NCI-H128 (cell line): ENCODE measurements around the gene DNAJC1.

Experiments
- DNase-seq: peaks from one replicate; lab custom pipeline; 2025; ENCODE audit not compliant: unreplicated experiment; lab: John Stamatoyannopoulos, UW

Gene DNAJC1

DNA sequence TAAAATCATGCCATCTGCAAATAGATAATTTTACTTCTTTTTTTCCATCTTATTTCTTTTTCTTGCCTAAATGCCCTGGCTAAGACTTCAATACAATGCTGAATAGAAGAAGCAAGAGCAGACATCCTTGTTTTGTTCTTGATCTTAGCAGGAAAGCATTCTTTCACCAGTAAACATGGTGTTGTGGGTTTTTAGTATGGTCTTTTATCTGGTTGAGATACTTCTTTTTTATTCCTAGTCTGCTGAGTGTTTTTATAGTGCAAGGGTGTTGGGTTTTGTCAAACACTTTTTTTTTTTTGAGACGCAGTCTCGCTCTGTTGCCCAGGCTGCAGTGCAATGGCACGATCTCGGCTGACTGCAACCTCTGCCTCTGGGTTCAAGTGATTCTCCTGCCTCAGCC, 232.3 kb downstream of the DNAJC1 start:
- no peak for DNase-seq

DNA sequence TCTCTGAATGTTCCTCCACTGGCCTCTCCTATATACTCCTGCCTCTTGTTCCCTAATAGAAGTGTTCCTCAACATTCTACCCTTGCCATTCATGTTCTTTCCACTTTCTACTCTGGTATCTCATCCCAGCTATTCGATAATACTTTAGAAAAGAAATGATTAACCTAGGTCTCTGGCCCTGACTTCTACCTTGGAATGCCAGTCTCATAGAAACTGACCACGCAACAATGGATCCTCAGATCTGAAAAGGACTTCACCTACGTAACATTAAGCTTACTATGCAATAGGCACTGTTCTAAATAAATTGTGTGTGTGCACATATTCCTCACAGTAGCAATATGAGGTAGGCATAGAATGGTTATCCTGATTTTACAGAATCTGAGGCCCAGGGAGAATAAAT, 234.5 kb downstream of the DNAJC1 start:
- no peak for DNase-seq

DNA sequence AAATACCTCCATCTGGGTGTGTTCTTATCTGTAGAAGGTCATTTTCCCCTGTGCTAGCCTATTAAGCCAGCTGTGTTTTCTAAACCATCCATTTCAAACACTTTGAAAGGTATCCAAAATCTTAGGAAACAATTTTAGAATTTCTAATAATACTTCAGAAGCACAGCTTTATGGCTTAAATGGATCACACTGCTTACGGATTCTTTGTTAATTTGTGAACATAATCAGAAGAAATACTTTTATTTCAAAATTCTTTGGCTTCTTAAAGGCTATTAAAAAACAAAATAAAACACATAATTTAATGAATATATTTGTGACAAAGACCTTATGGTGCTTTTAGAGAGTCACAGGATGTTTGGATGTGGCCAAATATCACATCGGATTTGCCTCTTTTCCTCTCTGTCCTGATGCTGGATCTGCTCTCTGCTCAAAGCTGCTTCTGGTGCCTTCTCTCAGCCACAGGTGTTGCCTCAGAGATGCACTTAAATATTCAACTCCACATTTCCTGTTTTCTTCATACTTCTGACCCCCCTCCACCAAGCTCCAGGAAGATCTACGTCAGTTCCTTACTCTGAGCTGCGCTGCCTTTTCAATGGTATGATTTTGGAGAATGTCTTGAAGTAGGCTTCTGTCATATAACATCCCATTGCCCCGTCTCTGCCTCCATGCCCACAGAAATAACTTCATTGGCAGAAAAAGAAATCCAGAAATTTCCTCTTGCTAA, 238.9 kb downstream of the DNAJC1 start:
- no peak for DNase-seq

DNA sequence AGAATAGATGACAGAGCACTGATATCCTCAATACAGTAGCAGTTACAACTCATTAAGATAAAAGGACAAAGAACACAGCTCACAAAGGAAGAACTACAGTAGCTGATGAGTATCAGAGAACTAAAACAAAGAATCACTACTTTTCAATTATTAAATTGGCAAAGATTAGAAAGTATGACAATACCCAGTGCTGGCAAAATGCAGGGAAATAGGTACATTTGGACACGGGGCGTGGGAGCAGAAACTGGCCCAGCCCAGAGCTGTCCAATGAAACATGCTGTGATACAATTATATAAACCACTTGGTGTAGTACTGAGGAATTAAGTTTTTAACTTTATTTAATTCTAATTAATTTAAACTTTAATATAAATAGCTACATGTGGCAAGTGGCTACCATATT, 243.2 kb downstream of the DNAJC1 start:
- DNase-seq = no peak

DNA sequence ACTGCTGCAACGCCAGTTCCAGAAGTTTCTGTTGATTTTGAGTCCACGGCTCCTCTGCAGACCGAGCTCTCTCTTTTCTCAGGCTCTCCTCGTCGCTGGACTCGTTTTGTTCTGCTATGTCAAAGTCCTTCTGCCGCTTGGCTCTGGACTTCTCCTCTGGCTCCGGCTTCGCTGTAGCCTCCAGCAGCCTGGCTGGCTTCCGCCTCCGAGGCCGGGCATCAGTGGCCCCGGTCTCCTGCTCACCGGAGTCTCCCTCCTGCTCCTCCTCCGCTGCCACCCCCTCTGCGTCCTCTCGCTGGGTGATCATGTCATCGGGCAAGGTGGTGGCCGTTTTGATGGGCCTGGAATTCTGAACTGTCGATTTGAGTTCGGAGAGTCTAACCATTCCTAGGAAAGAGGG, 244.3 kb downstream of the DNAJC1 start:
- DNase-seq = no peak

DNA sequence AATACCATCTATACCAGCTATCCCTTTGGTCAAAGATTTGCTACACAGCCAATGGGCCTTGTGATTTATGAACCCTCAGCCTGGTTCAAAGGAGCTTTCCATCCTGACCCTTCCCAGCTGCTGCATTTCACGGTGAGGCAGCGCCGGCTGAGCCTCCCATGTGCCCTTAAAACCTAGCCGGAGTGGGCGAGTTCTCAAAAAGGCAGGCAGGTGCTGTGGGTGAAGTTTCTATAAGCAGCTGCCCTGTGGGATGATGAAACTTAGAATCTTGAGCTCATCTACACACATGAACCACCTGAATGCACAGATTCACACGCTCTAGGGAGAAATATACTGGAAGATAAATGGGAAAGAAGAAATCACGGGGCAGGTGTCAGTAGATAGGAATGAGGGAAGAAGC, 244.8 kb downstream of the DNAJC1 start:
- DNase-seq = no peak

DNA sequence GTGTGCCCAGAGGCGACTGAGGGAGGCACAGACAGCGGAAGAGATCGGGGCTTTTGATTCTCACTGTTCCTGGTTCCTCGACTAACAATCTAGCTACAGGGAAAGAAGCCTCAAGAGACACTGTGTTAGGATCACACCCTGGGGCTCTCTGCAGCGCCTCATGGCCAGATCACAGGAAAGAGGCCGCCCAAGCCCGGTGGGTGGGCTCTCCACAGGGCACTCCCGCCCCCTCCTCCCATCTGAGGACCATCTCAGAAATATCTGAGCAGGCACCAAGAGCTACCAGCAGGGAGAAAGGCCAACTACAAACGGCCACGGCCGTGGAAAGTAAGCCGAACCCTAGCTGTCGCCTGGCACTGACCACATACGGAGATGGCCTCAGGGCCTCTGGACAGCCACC, 245.3 kb downstream of the DNAJC1 start:
- no peak for DNase-seq

DNA sequence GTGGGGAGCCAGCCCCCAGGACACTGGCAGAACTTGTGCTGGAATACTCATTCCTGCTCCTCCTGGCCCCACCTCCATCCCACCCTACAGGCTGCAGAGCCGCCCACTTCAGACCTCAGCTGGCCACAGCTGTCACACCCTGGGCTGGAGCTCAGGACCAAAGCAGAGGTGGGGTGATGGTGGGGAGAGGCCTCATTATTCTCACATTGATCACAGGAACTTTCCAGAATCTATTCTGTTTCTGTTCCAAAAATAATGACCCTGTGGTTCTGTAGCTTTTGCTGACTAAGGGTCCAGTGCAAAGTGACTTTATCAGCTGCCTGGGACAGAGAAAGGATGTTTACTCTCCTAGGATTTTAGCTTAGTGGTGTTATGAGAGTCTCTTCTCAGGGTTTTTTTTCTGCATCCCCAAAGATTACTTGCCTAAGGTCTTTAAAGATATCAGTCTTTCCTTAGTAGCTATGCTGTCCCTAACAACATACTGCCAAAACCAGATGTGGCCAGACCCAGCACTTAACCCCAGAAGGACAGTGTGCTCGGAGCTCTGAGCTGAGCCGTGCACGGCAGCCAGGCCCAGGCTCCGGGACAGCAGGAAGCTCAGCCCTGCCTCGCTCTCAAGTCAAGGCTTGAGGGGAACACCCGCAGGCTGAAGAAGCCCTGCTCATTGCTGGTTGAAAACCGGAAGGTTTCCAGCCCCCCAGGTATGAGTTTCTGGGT, 246.2 kb downstream of the DNAJC1 start:
- DNase-seq = no peak

DNA sequence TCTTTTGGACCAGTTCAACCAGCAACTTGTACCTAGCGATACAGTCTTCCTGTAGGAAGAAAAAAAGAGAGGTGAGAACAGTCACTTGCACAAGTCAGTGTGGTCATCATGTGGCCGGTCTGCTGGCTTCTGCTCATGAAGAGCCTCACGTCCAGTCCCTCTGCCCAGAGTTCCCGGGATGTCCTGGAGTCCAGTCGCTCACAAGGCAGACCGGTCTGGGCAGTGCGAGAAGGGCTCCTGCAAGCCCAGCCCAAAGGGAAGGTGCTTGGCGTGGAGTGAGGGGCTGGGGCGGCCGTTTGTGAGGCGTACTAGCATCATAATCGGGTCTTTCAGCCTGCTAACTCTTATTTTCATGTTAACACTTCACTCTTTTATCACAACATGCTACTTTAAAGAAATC, 246.8 kb downstream of the DNAJC1 start:
- DNase-seq = no peak

DNA sequence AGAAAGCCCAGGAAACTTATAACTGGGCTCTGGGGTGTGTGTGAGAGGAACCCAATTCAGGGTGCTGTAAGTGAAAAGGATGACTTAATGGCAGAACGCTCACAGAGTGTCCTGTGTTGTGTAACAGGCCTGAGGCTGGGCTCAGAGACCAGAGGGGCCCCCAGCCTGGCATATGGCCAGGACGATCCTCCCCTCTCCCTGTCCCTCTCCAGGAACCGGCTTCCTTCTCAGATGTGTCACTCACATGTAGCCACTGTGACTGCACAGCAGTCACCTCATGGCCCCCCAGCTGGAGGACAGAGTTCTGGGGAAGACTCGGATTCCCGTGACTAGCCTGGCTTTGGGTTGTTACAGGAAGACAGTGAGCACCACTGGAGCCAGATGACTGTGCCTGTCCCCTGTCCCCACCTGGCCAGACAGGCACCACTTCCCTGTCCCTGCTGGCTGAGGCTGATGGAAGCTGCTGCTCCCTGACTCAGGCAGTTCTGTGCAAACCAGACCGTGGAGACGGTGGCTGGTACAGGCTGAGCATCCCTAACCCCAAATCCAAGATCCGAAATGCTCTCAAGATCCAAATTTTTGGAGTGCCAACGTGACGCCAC, 249.0 kb downstream of the DNAJC1 start:
- DNase-seq = no peak

DNA sequence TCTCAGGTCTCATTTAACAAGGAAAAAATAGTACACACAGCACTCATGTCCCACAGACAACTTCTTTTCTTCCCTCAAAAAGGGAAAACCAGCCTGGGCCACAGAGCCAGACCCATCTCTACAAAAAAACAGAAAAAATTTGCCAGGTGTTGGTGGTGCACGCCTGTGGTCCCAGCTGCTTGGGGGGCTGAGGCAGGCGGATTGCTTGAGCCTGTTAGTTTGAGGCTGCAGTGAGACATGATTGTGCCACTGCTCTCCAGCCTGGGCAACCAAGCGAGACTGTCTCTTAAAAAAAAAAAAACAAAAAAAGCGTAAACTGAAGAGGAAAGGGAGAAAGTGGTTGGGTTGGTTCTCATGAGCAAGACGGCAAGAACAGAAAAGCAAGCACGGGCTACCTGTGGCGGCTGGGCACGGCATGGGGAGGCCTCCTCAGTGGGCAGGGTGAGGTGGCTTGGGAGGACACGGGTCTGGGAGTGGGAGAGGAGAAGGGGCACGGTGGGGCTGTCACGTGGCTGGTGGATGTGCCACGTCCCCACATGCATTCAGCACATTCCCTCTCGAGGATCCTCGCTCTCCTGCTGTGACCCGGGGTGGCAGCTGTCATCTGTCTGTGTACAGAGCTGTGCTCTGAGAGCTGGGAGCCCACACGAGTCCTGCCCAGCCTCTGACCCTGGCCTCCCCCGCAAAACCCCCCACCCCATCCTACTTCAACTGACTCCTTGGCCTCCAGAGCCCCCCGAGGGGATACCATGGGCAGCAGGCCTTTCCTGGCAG, 249.8 kb downstream of the DNAJC1 start:
- no peak for DNase-seq

DNA sequence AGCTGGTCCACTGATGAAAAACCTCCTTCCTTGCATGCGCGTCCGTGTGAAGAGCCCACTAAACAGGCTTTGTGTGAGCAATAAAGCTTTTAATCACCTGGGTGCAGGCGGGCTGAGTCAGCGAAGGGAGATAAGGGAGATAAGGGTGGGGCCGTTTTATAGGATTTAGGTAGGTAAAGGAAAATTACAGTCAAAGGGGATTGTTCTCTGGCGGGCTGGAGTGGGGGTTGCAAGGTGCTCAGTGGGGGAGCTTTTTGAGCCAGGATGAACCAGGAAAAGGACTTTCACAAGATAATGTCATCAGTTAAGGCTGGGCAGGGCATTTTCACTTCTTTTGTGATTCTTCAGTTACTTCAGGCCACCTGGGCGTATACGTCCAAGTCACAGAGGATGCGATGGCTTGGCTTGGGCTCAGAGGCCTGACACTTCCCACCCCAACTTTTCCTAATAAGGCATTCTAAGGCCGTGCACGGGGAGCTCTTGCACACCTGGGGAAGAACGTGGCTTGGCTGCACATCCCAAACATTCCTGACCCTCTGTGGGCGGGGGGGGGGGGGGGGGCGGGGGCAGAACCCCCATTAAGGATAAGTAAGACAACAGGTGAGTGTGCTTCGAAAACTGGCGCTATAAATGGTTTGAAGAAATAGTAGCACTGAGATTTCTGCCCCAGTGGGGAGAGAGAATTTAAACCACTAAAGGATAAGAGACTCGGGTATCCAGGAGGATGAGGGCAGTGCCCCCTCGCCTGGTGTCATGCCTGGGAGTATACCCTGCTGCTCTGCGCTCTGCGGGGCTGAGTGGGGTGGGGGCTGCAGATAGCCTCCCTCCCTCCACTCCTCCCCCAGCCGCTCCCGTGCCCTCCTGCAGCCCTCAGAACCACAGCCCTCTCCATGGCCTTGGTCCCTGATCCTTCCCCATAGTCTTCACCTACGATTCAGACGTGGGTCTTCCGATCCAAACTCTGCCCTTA, 251.9 kb downstream of the DNAJC1 start:
- DNase-seq = no peak

DNA sequence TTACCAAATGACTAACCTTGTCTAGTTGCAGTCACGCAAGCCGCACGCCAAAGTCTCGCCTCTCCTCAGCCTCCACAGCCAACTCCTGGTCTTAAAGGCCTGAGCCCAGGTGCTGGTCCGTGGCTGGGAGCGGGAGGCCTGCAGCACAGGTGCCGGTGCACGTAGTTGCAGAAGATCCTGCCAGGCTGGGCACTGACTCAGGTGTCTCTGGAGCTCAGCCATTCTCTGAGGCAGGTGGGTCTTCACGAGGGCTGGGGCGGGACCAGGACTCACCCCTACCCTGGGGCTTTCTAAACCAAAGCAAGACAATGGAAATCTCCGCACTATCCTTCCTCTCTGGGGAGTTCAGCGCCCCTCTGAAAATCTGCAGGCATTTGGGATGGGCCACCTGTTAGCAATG, 253.1 kb downstream of the DNAJC1 start:
- no peak for DNase-seq

DNA sequence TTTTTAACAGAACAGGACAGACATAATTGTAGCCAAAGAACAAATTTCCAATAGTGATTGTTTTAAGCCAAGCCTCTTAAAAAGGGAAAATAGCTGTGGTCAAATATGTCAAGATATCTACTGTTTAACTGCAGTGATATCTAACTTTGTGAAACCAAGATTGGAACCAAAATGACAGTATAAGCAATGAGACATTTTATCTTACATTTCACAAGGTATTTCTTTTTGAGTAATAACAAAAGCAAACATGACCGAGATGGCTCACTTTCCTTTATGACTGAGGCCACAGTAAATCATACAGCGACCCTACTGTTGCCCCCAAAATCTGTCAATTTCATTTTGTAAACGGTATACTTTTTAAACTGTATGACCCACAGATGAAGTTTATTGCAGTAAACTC, 253.7 kb downstream of the DNAJC1 start:
- DNase-seq = no peak

DNA sequence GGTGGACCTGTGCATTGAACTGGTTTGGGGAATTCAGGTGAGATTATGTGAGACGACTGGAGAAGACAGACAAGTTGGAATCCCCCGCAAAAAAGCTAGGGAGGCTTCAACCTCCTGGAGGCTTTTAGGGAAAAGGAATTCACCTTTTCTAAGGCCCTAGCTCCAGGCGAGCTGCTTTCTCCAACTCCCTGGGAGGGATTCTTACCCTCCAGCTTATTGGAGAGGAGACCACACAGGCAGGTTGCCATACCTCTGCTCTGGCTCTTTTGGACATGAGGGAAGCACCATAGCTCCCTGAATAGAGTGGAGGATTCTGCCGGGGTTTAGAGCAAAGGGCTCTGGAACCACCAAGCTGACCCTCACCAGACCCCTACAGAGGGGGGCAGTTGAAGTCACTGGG, 255.7 kb downstream of the DNAJC1 start:
- no peak for DNase-seq

DNA sequence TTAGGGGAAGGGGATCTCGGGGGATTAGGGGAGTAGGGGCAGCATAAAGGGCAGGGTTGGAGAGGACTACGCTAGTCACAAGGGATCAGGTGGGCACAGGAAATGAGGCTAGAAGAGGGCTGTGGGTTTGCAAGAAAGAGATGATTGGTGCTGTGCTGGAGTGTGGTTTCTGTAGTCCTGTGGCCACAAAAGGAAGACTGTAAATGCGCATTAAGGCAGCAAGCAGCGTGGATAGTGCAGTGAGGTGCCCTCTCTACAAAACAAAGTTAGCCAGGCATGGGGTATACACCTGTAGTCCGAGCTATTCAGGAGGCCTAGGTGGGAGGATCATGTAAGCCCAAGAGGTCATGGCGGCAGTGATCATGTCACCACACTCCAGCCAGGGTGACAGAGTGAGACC, 257.4 kb downstream of the DNAJC1 start:
- no peak for DNase-seq

DNA sequence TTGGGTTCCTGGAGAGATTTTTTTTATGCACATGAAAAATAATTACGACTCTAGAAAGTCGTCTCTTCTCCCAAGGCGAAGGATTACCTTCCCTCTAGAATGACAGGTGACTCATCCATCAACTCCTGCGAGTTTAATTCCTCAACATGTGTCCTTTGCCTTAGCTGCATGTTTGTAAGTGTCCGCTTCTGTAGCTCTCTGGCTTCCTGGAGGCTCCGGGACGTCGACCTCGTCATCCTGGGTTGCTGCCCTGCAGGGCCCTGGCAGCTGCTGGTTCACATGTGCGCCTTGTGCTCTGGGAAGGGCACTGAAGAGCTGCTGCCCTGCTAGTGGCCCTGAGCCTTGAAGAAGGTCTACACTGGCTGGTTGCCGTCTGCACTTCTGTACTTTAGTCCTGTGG, 259.3 kb downstream of the DNAJC1 start:
- no peak for DNase-seq

DNA sequence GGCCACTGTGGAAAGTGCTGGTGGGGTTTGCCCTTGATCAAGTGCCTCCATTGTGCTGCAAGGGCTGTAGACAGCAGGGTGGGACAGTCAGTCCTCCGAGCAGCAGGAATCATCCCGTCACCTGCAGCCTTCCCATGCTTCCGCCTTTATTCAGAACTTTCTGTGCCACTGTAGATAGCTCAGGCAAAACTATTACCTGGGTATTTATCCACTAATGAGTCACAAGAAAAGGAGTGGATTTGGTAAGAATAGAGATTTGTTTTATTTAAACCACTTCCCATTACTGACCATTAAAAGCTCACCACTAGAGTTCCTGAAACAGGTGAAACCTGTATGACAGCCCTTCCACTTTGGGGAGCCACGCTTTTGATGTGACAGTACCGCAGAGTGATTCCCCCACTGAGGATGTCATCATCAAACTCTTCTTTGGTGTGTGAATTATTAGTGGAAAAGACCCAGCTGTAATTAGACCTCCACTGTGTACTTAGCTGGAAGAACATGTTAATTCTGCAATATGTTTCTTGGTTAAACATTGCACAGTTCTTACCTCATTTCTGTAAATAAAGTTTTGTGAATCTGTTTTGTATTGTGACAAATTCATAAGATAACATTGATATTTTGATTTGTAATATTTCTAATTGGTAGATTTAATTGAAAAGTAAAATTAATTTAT, 260.7 kb downstream of the DNAJC1 start:
- DNase-seq = no peak

DNA sequence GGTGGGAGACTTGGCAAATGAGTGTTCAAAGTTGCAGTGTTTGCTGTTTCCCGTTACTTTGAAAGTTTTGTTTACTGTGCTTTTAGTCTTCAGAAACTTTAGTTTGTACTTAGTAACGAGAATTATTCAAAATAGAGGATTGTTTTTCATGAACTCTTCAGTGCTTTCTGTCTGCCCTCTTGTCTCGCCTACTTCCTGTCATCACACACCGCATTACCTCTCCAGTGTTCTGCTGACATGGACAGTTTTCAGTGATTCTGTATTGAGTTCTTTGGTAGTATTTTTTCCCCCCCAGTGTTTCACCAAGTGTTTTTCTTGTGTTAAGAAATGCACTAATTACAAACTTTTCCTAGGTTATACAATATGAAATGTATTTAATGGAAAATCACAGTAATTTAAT, 262.5 kb downstream of the DNAJC1 start:
- no peak for DNase-seq

DNA sequence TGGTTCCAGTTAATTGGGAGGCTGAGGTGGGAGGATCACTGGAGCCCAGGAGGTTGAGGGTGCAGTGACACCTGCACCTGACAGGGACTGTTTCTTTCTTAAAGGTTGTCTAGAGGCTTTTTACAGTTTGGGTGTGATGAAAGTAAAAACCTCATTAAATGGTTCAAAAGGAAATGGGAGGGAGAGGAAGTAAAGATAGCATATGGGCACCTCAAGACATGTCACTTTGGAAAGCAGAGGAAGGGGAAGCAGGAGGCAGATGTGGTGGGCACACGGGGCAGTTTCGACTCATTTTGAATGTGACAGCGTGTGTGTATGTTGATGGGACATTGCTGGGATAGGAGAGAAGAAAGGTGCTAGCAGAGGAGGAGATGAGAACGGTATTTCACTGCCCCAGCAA, 266.4 kb downstream of the DNAJC1 start:
- no peak for DNase-seq
